PC-9 (cell line): ENCODE data around the gene TANGO2. TPM values are rescaled to one million over a fixed set of nuclear protein-coding genes. Genes with fewer than 3 reads are reported as not detected.

Experiments used
- BruUV-seq: library from RNA; stranded (reverse); fragments of 400-500 nt; replicated peaks from 2 replicates; lab custom pipeline; 2021; lab: Mats Ljungman, UMichigan
- CTCF ChIA-PET: fragments of 300-600 bp; sonication (Branson Sonifier 250); formaldehyde crosslinking; loops from one replicate; lab custom pipeline; 2022; ENCODE audit warnings: antibody characterized with exemption; lab: Charles Lee
- POLR2A ChIA-PET: fragments of 300-600 bp; sonication (Branson Sonifier 250); formaldehyde crosslinking; loops from one replicate; lab custom pipeline; 2022; ENCODE audit warnings: antibody characterized with exemption; ENCODE audit not compliant: unreplicated experiment; lab: Charles Lee
- DNase-seq, 2 experiments: peaks; one replicate each; pipeline versions ENCODE4 v3.0.0 to v3.0.0-alpha.2; 2015 to 2022; ENCODE audit warnings: mixed read lengths in 1 of 2
- H2AFZ ChIP-seq: fragments of 200-600 bp; sonication (generic); 2 replicates; pipeline ENCODE4 v1.8.1; 2017; ENCODE audit warnings: antibody characterized with exemption
- H3F3A ChIP-seq: fragments of 200-600 bp; sonication (generic); 2 replicates; pipeline ENCODE4 v1.8.1; 2017; ENCODE audit warnings: antibody characterized with exemption, mild to moderate bottlenecking, low read depth; ENCODE audit not compliant: insufficient read depth
- H3K27ac ChIP-seq: fragments of 200-600 bp; sonication (generic); 2 replicates; pipeline ENCODE4 v1.6.1; 2016; ENCODE audit warnings: mixed run types
- H3K27me3 ChIP-seq: fragments of 200-600 bp; sonication (generic); 2 replicates; pipeline ENCODE4 v1.6.1; 2016; ENCODE audit warnings: low read depth, mixed run types; ENCODE audit not compliant: insufficient read depth
- H3K36me3 ChIP-seq: fragments of 200-600 bp; sonication (generic); 2 replicates; pipeline ENCODE4 v1.6.1; 2016; ENCODE audit warnings: low read depth, mixed run types
- H3K4me1 ChIP-seq: fragments of 200-600 bp; sonication (generic); replicated peaks from 2 replicates; pipeline ENCODE4 v1.6.1; 2016; ENCODE audit warnings: mixed run types; ENCODE audit not compliant: insufficient read depth
- H3K4me2 ChIP-seq: fragments of 200-600 bp; sonication (generic); 2 replicates; pipeline ENCODE4 v1.6.1; 2017; ENCODE audit warnings: mixed run types
- H3K4me3 ChIP-seq: fragments of 200-600 bp; sonication (generic); 2 replicates; pipeline ENCODE4 v1.6.1; 2016; ENCODE audit warnings: mixed run types
- H3K79me2 ChIP-seq: fragments of 200-600 bp; sonication (generic); 2 replicates; pipeline ENCODE4 v1.6.1; 2017; ENCODE audit warnings: low read depth, mixed run types
- H3K9me2 ChIP-seq: fragments of 200-600 bp; sonication (generic); 2 replicates; pipeline ENCODE4 v1.8.1; 2017; ENCODE audit warnings: mild to moderate bottlenecking; ENCODE audit not compliant: insufficient read depth
- H3K9me3 ChIP-seq: fragments of 200-600 bp; sonication (generic); 2 replicates; pipeline ENCODE4 v1.8.1; 2016; ENCODE audit warnings: low read depth; ENCODE audit not compliant: insufficient read depth
- H4K20me1 ChIP-seq: fragments of 200-600 bp; sonication (generic); 2 replicates; pipeline ENCODE4 v1.8.1; 2017; ENCODE audit not compliant: insufficient read depth
- EZH2 ChIP-seq: fragments of 200-600 bp; sonication (generic); IDR thresholded peaks from 2 replicates; pipeline ENCODE4 v1.8.0; 2017; ENCODE audit warnings: antibody characterized with exemption, low read depth
- intact Hi-C: fragments of 100-400 bp; cut with micrococcal nuclease; formaldehyde crosslinking; loops from one replicate; pipeline ENCODE4 v1.10.0; 2022; ENCODE audit not compliant: unreplicated experiment
- total RNA-seq: library from RNA; stranded (reverse); gene quantifications from 2 replicates; pipeline ENCODE4 v1.2.3, GENCODE V29; 2021
- TF ChIP-seq, protein P1 (sequence below): fragments of 200-600 bp; sonication (generic); conservative IDR thresholded peaks from 2 replicates; pipeline ENCODE4 v1.6.1; 2017; ENCODE audit warnings: mixed run types, antibody characterized with exemption, mild to moderate bottlenecking, moderate library complexity

The TANGO2 gene
- total RNA-seq, 1 experiment from 2014 or later, result 22.4 TPM

DNA sequence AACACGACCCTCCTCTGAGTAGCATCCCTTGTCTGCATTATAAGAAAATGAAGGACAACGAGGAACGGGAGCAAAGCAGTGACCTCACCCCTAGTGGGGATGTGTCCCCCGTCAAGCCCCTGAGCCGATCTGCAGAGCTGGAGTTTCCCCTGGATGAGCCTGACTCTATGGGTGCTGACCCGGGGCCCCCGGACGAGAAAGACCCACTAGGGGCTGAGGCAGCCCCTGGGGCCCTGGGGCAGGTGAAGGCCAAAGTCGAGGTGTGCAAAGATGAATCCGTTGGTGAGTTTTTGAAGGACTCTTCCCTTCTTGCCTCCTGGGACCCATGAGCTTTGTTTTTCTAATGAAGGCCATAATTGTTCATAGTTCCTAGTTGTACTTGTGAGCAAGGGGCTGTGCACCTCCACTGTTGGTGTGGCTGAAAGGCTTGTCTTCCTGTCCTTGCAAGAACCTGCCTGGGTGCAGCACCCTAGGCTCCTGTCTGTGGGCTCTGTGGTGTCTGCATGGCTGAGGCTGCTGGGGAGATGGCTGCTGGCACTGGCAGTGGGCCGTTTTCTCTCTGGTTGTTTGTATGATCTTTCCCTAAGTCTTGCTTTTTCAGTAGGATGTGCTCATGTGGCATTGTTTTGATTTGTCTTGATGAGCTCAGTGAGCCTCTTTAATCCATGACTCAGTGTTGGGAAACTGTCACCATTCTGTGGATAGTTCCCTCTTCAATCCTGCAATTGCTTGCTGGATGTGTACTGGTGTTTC is 69.2 kb downstream of the TANGO2 start:
- ChIA-PET CTCF (no interaction called here), POLR2A (no interaction called here)
- intact Hi-C loops, result no loop called here

GRCh38 chr22:20090730-20091240 is 69.9 kb downstream of the TANGO2 start:
- Histone ChIP-seq H2AFZ (no peak overlapping the region), H3K4me2 (no peak overlapping the region), H3K27ac (no peak overlapping the region), H3K4me1 (no peaks in the 10 kb centered on the region), H3K9me2 (no peaks in the 10 kb centered on the region), H3F3A (no peaks in the 10 kb centered on the region), H3K36me3 (no peaks in the 10 kb centered on the region), H4K20me1 (peaks cover 2% of the 10 kb centered on the region; the same call in 1 of the 2 replicates), H3K4me3 (no peak overlapping the region), H3K9me3 (no peaks in the 10 kb centered on the region), H3K27me3 (no peaks in the 10 kb centered on the region), H3K79me2 (peaks cover 4% of the 10 kb centered on the region)
- POLR2A ChIA-PET, result no interaction called here
- DNase-seq, result no peak
- TF ChIP-seq EZH2, result no peak
- TF ChIP-seq, protein P1, sequence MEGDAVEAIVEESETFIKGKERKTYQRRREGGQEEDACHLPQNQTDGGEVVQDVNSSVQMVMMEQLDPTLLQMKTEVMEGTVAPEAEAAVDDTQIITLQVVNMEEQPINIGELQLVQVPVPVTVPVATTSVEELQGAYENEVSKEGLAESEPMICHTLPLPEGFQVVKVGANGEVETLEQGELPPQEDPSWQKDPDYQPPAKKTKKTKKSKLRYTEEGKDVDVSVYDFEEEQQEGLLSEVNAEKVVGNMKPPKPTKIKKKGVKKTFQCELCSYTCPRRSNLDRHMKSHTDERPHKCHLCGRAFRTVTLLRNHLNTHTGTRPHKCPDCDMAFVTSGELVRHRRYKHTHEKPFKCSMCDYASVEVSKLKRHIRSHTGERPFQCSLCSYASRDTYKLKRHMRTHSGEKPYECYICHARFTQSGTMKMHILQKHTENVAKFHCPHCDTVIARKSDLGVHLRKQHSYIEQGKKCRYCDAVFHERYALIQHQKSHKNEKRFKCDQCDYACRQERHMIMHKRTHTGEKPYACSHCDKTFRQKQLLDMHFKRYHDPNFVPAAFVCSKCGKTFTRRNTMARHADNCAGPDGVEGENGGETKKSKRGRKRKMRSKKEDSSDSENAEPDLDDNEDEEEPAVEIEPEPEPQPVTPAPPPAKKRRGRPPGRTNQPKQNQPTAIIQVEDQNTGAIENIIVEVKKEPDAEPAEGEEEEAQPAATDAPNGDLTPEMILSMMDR, result no peak
- intact Hi-C loops, result no loop called here
- CTCF ChIA-PET, result no interaction called here
- no TSS peak for BruUV-seq

More for the DNA sequence above, 69.2 kb downstream of the TANGO2 start:
- DNase-seq, result no peak
- no TSS peak for BruUV-seq
- peaks cover 8% of the 10 kb centered on the region; the same call in 1 of the 2 replicates for H4K20me1 ChIP-seq
- no peaks in the 10 kb centered on the region for H3K9me2 ChIP-seq
- no peaks in the 10 kb centered on the region for H3K36me3 ChIP-seq
- H3K79me2 ChIP-seq, result peaks cover 11% of the 10 kb centered on the region
- no peaks in the 10 kb centered on the region for H3K27me3 ChIP-seq
- H3K4me1 ChIP-seq, result no peaks in the 10 kb centered on the region
- no peaks in the 10 kb centered on the region for H3F3A ChIP-seq
- no peak overlapping the region for H3K4me3 ChIP-seq
- no peak overlapping the region for H3K4me2 ChIP-seq
- no peaks in the 10 kb centered on the region for H3K9me3 ChIP-seq
- no peak overlapping the region for H2AFZ ChIP-seq
- H3K27ac ChIP-seq, result no peak overlapping the region
- TF ChIP-seq, protein P1, result no peak
- no peak for TF ChIP-seq EZH2

DNA sequence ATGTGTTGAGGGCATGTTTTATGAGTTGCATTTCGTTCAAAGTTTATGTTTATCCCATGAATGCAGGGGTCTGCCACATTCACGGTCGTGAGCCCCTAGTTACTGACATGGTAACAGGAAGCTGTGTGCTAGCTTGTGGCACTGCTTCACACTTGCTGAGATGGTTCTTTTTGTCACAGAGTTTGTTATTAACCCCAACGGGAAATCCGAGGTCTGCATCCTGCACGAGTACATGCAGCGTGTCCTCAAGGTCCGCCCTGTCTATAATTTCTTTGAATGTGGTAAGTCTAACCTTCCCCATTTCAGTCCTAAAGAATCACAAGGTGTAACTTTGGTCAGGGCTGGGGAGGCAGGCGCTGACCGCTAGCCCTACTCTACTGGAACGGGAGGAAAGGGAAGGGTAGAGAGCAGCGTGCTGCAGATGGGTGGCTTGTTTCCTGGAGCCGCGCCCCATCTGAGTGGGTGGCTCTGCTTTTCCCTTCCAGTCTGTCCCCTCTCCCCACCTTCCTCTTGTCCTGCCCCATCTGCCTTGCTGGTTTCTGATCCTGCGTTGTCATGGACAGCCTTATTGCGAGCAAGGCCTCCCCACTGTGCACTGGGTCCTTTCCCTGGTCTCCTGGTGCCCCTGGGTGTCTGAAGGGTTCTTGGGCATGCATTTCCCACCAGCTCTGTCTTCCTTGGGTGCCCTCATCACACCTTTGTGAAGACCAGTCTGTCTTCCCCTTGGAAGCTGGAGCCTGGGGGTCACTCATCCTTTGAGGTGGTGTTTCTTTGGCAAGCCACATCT is 71.0 kb downstream of the TANGO2 start:
- Histone ChIP-seq H3K4me1 (no peaks in the 10 kb centered on the region), H4K20me1 (no peaks in the 10 kb centered on the region)
- CTCF ChIA-PET, result no interaction called here

More for the DNA sequence above, 71.0 kb downstream of the TANGO2 start:
- DNase-seq, result no peak
- no peaks in the 10 kb centered on the region for H3K9me2 ChIP-seq
- H3K4me2 ChIP-seq, result no peak overlapping the region
- H2AFZ ChIP-seq, result no peak overlapping the region
- no peaks in the 10 kb centered on the region for H3K27me3 ChIP-seq
- no peaks in the 10 kb centered on the region for H3F3A ChIP-seq
- H3K36me3 ChIP-seq, result peaks cover 3% of the 10 kb centered on the region; the same call in 1 of the 2 replicates
- H3K79me2 ChIP-seq, result no peaks in the 10 kb centered on the region
- intact Hi-C loops, result no loop called here
- no peak overlapping the region for H3K4me3 ChIP-seq
- no peak for TF ChIP-seq EZH2
- TF ChIP-seq, protein P1, result no peak
- POLR2A ChIA-PET, result no interaction called here
- H3K9me3 ChIP-seq, result no peaks in the 10 kb centered on the region
- H3K27ac ChIP-seq, result no peak overlapping the region
- BruUV-seq, result no TSS peak
